Right lobe of liver (tissue), 6 donors: Measurements from ENCODE around the gene TSKU. TPM values are rescaled to one million over a fixed set of nuclear protein-coding genes. Genes with fewer than 3 reads are reported as not detected.

Experiments
- ATAC-seq, 4 donors: fragments of 200-7000 bp; cut with Tn5 transposase; one replicate each; pipeline ENCODE4 v1.9.1; 2020; ENCODE audit warnings: mild to moderate bottlenecking in 4 of 4, moderate library complexity in 4 of 4
- DNase-seq, 3 donors: peaks; one replicate each; pipeline ENCODE4 v3.0.0-alpha.2; 2020
- H3K27ac ChIP-seq, 3 donors: fragments of 200-600 bp; one replicate each; pipeline ENCODE4 v1.8.0; 2022
- H3K27me3 ChIP-seq, 2 donors: fragments of 200-600 bp; one replicate each; pipeline ENCODE4 v1.8.0; 2022
- H3K36me3 ChIP-seq, 4 donors: fragments of 200-600 bp; sonication (generic) in 1 of 4; one replicate each; pipeline versions ENCODE4 v1.5.1 to v1.8.0; 2017 to 2022; ENCODE audit warnings: control low read depth in 1 of 4
- H3K4me1 ChIP-seq, 4 donors: fragments of 200-600 bp; sonication (generic) in 1 of 4; one replicate each; pipeline versions ENCODE4 v1.5.1 to v1.8.0; 2017 to 2022; ENCODE audit warnings: control low read depth in 1 of 4
- H3K4me3 ChIP-seq, 3 donors: fragments of 200-600 bp; one replicate each; pipeline ENCODE4 v1.8.0; 2022
- H3K9me3 ChIP-seq, 4 donors: fragments of 200-600 bp; sonication (generic) in 1 of 4; one replicate each; pipeline versions ENCODE4 v1.5.1 to v1.8.0; 2017 to 2022; ENCODE audit warnings: control low read depth in 1 of 4
- POLR2A ChIP-seq: fragments of 450-650 bp; IDR thresholded peaks from one replicate; pipeline ENCODE4 v1.6.1; 2017; ENCODE audit warnings: antibody characterized with exemption, mild to moderate bottlenecking
- WGBS: methylation state at CpG from one replicate; pipeline ENCODE4 v1.1.6; 2018; ENCODE audit warnings: low coverage, low lambda C conversion rate; ENCODE audit not compliant: insufficient coverage; ENCODE audit errors: missing lambda C conversion rate; 5-methylcytosine and 5-hydroxymethylcytosine counted together
- intact Hi-C, 2 donors: fragments of 100-400 bp; cut with DNase I; formaldehyde crosslinking; loops; one replicate each; pipeline versions ENCODE4 v1.11.2 to v1.14.1; 2022
- total RNA-seq, 6 experiments: library from RNA; depleted of rRNA in 2 of 6; stranded (reverse); fragments of >200 nt in 2 of 6; fragmentation: NEBNext Ultra II Directional in 3 of 6; extraction: Animal tissue kit (Norgen Biotek cat#: 25700) in 3 of 6; gene quantifications; one replicate each; pipeline versions ENCODE4 v1.1.0 to v1.2.4, GENCODE V29; 2016 to 2023
- TF ChIP-seq, protein P1 (sequence below), 4 donors: fragments of 200-600 bp in 3 of 4; fragments of 450-650 bp in 1 of 4; IDR thresholded peaks; one replicate each; pipeline versions ENCODE4 v1.5.1 to v1.8.0; 2016 to 2022; ENCODE audit warnings: antibody characterized with exemption in 4 of 4, mild to moderate bottlenecking in 2 of 4
- donor health status: DM: no; HTN: yes; CAD: no.
- donor health status: DM: no; HTN: no; CAD: no.
- donor health status: DM: no; HTN: no; CAD: no.
- donor health status: DM: no; HTN: yes; CAD: no.
- donor health status: DM: no; HTN: yes; CAD: no.

Gene TSKU
- total RNA-seq, 6 experiments from 2014 or later = 66.1 to 1,026 (median 278) TPM

DNA sequence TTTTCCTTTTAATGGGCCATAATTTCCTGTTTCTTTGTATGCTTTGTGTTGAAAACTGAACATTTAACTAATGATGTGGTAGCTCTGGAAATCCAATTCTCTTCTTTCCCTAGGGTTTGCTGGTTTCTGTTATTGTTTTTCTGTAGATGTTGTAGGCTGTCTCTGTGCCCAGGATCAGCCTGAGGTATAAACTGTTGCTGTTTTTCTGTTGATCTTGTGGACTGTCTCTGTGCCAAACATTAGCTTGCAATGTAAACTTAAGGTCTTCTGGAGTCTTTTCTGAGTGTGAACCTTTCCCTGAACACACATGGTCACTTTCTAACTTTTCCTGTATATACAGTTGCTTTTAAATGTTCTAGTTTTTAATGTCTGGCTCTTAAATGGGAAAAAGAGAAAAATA, 5.9 kb upstream of the TSKU start:
- Histone ChIP-seq H3K4me3 (no peak overlapping the region), H3K36me3 (no peaks in the 10 kb centered on the region), H3K9me3 (peaks cover 0 to 3% (median 0%) of the 10 kb centered on the region in 4 donors), H3K27ac (peak overlapping the region in 1 of 3 donors; percentile 100), H3K4me1 (peaks cover 0 to 65% (median 22%) of the 10 kb centered on the region in 4 donors), H3K27me3 (no peaks in the 10 kb centered on the region)
- no peak for TF ChIP-seq POLR2A
- TF ChIP-seq, protein P1, sequence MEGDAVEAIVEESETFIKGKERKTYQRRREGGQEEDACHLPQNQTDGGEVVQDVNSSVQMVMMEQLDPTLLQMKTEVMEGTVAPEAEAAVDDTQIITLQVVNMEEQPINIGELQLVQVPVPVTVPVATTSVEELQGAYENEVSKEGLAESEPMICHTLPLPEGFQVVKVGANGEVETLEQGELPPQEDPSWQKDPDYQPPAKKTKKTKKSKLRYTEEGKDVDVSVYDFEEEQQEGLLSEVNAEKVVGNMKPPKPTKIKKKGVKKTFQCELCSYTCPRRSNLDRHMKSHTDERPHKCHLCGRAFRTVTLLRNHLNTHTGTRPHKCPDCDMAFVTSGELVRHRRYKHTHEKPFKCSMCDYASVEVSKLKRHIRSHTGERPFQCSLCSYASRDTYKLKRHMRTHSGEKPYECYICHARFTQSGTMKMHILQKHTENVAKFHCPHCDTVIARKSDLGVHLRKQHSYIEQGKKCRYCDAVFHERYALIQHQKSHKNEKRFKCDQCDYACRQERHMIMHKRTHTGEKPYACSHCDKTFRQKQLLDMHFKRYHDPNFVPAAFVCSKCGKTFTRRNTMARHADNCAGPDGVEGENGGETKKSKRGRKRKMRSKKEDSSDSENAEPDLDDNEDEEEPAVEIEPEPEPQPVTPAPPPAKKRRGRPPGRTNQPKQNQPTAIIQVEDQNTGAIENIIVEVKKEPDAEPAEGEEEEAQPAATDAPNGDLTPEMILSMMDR (IDR thresholded peaks at IDR 0.05) = no peak
- intact Hi-C loops = no loop called here
- ATAC-seq (no peak), DNase-seq (no peak)

GRCh38 chr11:76777876-76778275, 5.3 kb upstream of the TSKU start:
- H3K4me3 ChIP-seq = no peak overlapping the region
- intact Hi-C loops = no loop called here
- H3K9me3 ChIP-seq = peaks cover 0 to 3% (median 0%) of the 10 kb centered on the region in 4 donors
- ATAC-seq (no peak), DNase-seq (peak in 1 of 3 donors; percentile 7)
- H3K27me3 ChIP-seq = no peaks in the 10 kb centered on the region
- TF ChIP-seq, protein P1 (IDR thresholded peaks at IDR 0.05) = no peak
- TF ChIP-seq POLR2A = no peak
- H3K36me3 ChIP-seq = no peaks in the 10 kb centered on the region
- peaks cover 0 to 63% (median 20%) of the 10 kb centered on the region in 4 donors for H3K4me1 ChIP-seq
- 51% methylated on average over 2 of the region's 2 CpGs for WGBS
- H3K27ac ChIP-seq = peak overlapping the region in 1 of 3 donors; percentile 100

- H3K4me3 ChIP-seq = no peak overlapping the region
- TF ChIP-seq, protein P1 (IDR thresholded peaks at IDR 0.05) = no peak
- no peak for TF ChIP-seq POLR2A
- intact Hi-C loops = no loop called here
- peaks cover 0 to 3% (median 0%) of the 10 kb centered on the region in 4 donors for H3K9me3 ChIP-seq
- DNase-seq = peak in 1 of 3 donors; percentile 11
- peaks cover 0 to 53% (median 14%) of the 10 kb centered on the region in 4 donors for H3K4me1 ChIP-seq
- H3K27ac ChIP-seq = peak overlapping the region in 1 of 3 donors; percentile 29
- H3K27me3 ChIP-seq = no peaks in the 10 kb centered on the region
- no peaks in the 10 kb centered on the region for H3K36me3 ChIP-seq
- 90% methylated on average over 3 of the region's 3 CpGs for WGBS
- no peak for ATAC-seq
Observed at GRCh38 chr11:76778874-76779273, 4.3 kb upstream of the TSKU start.

GRCh38 chr11:76781046-76781801, 1.9 kb upstream of the TSKU start:
- Histone ChIP-seq H3K27me3 (no peaks in the 10 kb centered on the region), H3K4me1 (peaks cover 0 to 36% (median 7%) of the 10 kb centered on the region in 4 donors), H3K27ac (peak overlapping the region; percentile 3 to 100 (median 89)), H3K4me3 (peak overlapping the region in 2 of 3 donors; percentile 90 to 94), H3K36me3 (peaks cover 0 to 16% (median 0%) of the 10 kb centered on the region in 4 donors), H3K9me3 (peaks cover 0 to 3% (median 0%) of the 10 kb centered on the region in 4 donors)
- 39% methylated on average over 7 of the region's 8 CpGs for WGBS
- peak; percentile 7 to 38 (median 32) for ATAC-seq
- peak in 2 of 3 donors; percentile 76 to 80 for DNase-seq
- intact Hi-C loops = no loop called here
- TF ChIP-seq, protein P1 (IDR thresholded peaks at IDR 0.05) = no peak
- peak; percentile 17 for TF ChIP-seq POLR2A
